Thymus (tissue), 11 donors: ENCODE data around the gene DLG4. TPM values are rescaled to one million over a fixed set of nuclear protein-coding genes. Genes with fewer than 3 reads are reported as not detected.
A peak's percentile ranks its signal among the peaks of the same experiment; 100 is the strongest.
"Not testable (repeated sequence)": the region's sequence is repeated elsewhere in the genome, so short reads cannot be mapped to it uniquely, and the experiment has no call there.

Experiments used
- DNase-seq, 9 donors: peaks; one replicate each; pipeline ENCODE4 v3.0.0-alpha.2; 2013; ENCODE audit warnings: low spot score in 9 of 9, low read depth in 6 of 9, missing footprints in 1 of 9
- H3K27ac ChIP-seq, 2 donors: one replicate each; pipeline ENCODE4 v1.5.1; 2013; ENCODE audit warnings: control low read depth in 1 of 2, low read depth in 1 of 2, low read length in 1 of 2, mild to moderate bottlenecking in 1 of 2, moderate library complexity in 1 of 2
- H3K27me3 ChIP-seq, 2 donors: one replicate each; pipeline ENCODE4 v1.5.1; 2013; ENCODE audit warnings: low read length in 1 of 2; ENCODE audit not compliant: control insufficient read depth in 2 of 2, insufficient read depth in 1 of 2
- H3K36me3 ChIP-seq, 2 donors: one replicate each; pipeline ENCODE4 v1.5.1; 2013; ENCODE audit warnings: low read length in 1 of 2, mild to moderate bottlenecking in 1 of 2, moderate library complexity in 1 of 2; ENCODE audit not compliant: control insufficient read depth in 2 of 2, insufficient read depth in 2 of 2
- H3K4me1 ChIP-seq, 2 donors: one replicate each; pipeline ENCODE4 v1.5.1; 2013; ENCODE audit warnings: low read length in 2 of 2; ENCODE audit not compliant: control insufficient read depth in 2 of 2, insufficient read depth in 2 of 2
- H3K4me3 ChIP-seq, 2 donors: one replicate each; pipeline ENCODE4 v1.5.1; 2013; ENCODE audit warnings: low read length in 2 of 2, control low read depth in 1 of 2, mild to moderate bottlenecking in 1 of 2
- H3K9me3 ChIP-seq, 2 donors: one replicate each; pipeline ENCODE4 v1.5.1; 2013; ENCODE audit warnings: low read length in 1 of 2, mild to moderate bottlenecking in 1 of 2; ENCODE audit not compliant: control insufficient read depth in 2 of 2, insufficient read depth in 1 of 2
- WGBS: extraction: QIAGEN DNeasy Blood & Tissue Kit; methylation state at CpG from one replicate; pipeline ENCODE4 v1.1.7; 2013; 5-methylcytosine and 5-hydroxymethylcytosine counted together
- polyA plus RNA-seq: library from polyadenylated mRNA; stranded (reverse); fragments of 200-250 nt; gene quantifications from one replicate; pipeline ENCODE4 v1.2.3, GENCODE V29; 2013
- total RNA-seq: library from RNA; stranded (reverse); fragments of 120-200 nt; gene quantifications from one replicate; pipeline ENCODE4 v1.2.4, GENCODE V29; 2013
- donor health status: healthy.

DLG4 gene
- total and polyA plus RNA-seq, 2 donors, result 8.5 to 15.1 TPM

GRCh38 chr17:7251661-7252175, 32.1 kb upstream of the DLG4 start, which contains the start of gene CTDNEP1:
Gene CTDNEP1, minus strand, starts transcription at chr17:7251734. Its CDS starts 438 bp downstream, at chr17:7251296.
- Histone ChIP-seq H3K4me1 (peaks cover 12 to 27% of the 10 kb centered on the region in 2 donors), H3K4me3 (peak within 1 kb of the TSS; percentile 85 to 88), H3K36me3 (peaks cover 20 to 32% of the 10 kb centered on the region in 2 donors), H3K27me3 (no peaks in the 10 kb centered on the region), H3K9me3 (peaks cover 0 to under 1% of the 10 kb centered on the region in 2 donors), H3K27ac (peak within 1 kb of the TSS; percentile 97 to 99)
- peak; percentile 98 to 100 (median 99) for DNase-seq
- under 1% methylated on average over 41 of the region's 41 CpGs for WGBS

GRCh38 chr17:7250695-7251627, 31.3 kb upstream of the DLG4 start:
- Histone ChIP-seq H3K4me1 (peaks cover 12 to 27% of the 10 kb centered on the region in 2 donors), H3K27me3 (no peaks in the 10 kb centered on the region), H3K9me3 (no peaks in the 10 kb centered on the region), H3K27ac (peak overlapping the region; percentile 82 to 99), H3K36me3 (peaks cover 19 to 32% of the 10 kb centered on the region in 2 donors), H3K4me3 (peak overlapping the region; percentile 85 to 88)
- WGBS, result under 1% methylated on average over 55 of the region's 55 CpGs
- DNase-seq, result peak in 1 of 9 donors; percentile 31

DNA sequence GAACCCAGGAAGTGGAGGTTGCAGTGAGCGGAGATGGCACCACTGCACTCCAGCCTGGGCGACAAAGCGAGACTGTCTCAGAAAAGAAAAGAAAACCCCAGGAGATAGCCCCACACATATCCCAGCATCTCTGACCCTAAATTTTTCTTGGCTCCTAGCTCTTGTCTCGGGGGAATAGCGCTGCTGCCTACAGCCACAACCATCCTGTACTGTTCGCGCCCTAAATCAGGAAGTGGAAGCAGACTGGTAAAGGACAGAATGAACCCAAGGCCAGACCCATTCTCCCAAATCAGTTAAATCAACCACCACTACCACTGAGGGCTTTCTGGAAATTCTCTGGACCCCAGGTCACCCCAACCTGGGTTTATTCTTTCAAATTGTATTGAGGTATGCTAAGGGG, 30.2 kb upstream of the DLG4 start:
- H3K36me3 ChIP-seq, result peaks cover 19 to 35% of the 10 kb centered on the region in 2 donors
- H3K4me3 ChIP-seq, result peak overlapping the region; percentile 85 to 88
- 86% methylated on average over 7 of the region's 7 CpGs for WGBS
- no peaks in the 10 kb centered on the region for H3K27me3 ChIP-seq
- no peaks in the 10 kb centered on the region for H3K9me3 ChIP-seq
- DNase-seq, result no peak
- H3K27ac ChIP-seq, result peak overlapping the region in 1 of 2 donors; percentile 14
- peaks cover 12 to 27% of the 10 kb centered on the region in 2 donors for H3K4me1 ChIP-seq

- DNase-seq, result no peak
- no peak overlapping the region for H3K4me3 ChIP-seq
- peaks cover 12 to 27% of the 10 kb centered on the region in 2 donors for H3K4me1 ChIP-seq
- no peak overlapping the region for H3K27ac ChIP-seq
- WGBS, result 94% methylated on average over 6 of the region's 6 CpGs
- H3K36me3 ChIP-seq, result peaks cover 17 to 35% of the 10 kb centered on the region in 2 donors
- no peaks in the 10 kb centered on the region for H3K9me3 ChIP-seq
- H3K27me3 ChIP-seq, result no peaks in the 10 kb centered on the region
Observed at GRCh38 chr17:7249214-7249613, 29.6 kb upstream of the DLG4 start.

GRCh38 chr17:7248796-7249195, 29.2 kb upstream of the DLG4 start:
- no peaks in the 10 kb centered on the region for H3K27me3 ChIP-seq
- WGBS, result 96% methylated on average over 4 of the region's 4 CpGs
- DNase-seq, result no peak
- H3K4me3 ChIP-seq, result no peak overlapping the region
- peaks cover 12 to 27% of the 10 kb centered on the region in 2 donors for H3K4me1 ChIP-seq
- H3K27ac ChIP-seq, result no peak overlapping the region
- peaks cover 21 to 35% of the 10 kb centered on the region in 2 donors for H3K36me3 ChIP-seq
- no peaks in the 10 kb centered on the region for H3K9me3 ChIP-seq

GRCh38 chr17:7246779-7247178, 27.1 kb upstream of the DLG4 start:
- Histone ChIP-seq H3K4me3 (no peak overlapping the region), H3K4me1 (peaks cover 12 to 31% of the 10 kb centered on the region in 2 donors), H3K27ac (no peak overlapping the region), H3K27me3 (no peaks in the 10 kb centered on the region), H3K9me3 (no peaks in the 10 kb centered on the region), H3K36me3 (peaks cover 21 to 37% of the 10 kb centered on the region in 2 donors)
- DNase-seq, result no peak
- 98% methylated on average over 5 of the region's 5 CpGs for WGBS

- Histone ChIP-seq H3K4me1 (peaks cover 13 to 32% of the 10 kb centered on the region in 2 donors), H3K36me3 (peaks cover 31 to 49% of the 10 kb centered on the region in 2 donors)
- not testable (repeated sequence) for H3K9me3 ChIP-seq, H3K27me3 ChIP-seq, H3K27ac ChIP-seq, H3K4me3 ChIP-seq, DNase-seq
- 95% methylated on average over 10 of the region's 10 CpGs for WGBS
Observed at GRCh38 chr17:7243838-7244237, 24.2 kb upstream of the DLG4 start.

- Histone ChIP-seq H3K4me3 (peak overlapping the region; percentile 65 to 93), H3K36me3 (peaks cover 31 to 46% of the 10 kb centered on the region in 2 donors), H3K27me3 (no peaks in the 10 kb centered on the region), H3K4me1 (peaks cover 13 to 29% of the 10 kb centered on the region in 2 donors), H3K27ac (peak overlapping the region; percentile 94 to 99), H3K9me3 (no peaks in the 10 kb centered on the region)
- 87% methylated on average over 2 of the region's 2 CpGs for WGBS
- no peak for DNase-seq
Observed at GRCh38 chr17:7243453-7243729, 23.8 kb upstream of the DLG4 start.
